ENCODE measurements around the gene USP28.
"Not testable (repeated sequence)": the region's sequence is repeated elsewhere in the genome, so short reads cannot be mapped to it uniquely, and the experiment has no call there.

Gene USP28

DNA sequence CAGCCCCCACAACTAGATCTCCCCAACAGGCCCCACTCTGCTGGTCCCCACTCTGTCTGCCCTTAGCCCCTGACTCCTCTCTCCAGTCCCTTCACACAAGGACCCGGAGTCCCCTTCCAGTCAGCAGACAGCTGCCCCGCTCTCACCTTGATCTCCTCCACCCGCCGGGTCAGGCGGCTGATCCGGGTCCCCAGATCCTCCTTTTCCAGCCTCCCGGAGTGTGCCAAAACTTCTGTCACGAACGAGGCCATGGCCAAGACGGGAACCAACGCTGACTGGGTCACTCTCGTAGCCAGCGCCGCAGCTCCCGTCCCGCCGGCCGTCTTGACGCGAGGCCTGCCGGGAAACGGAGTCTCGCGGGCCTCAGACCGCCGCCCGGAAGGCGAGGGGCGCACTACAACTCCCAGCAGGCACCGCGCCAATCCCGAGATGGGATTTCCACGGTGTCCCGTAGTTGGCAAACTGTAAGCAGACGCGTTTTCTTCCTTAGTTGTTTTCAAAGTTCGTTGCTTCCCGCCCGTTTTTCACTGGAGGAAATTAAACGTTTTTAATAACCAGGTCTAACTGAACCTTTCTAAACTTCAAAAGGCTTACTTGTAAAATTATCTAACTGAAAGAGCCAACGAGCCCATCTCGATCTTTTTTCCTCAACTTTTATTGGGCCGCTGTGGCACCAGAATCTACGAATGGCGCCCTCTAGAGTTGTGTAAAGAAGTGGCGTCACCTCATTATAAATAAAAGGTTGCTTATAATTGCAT, 101.8 kb downstream of the USP28 start, which contains the start of gene ZW10:
TSS of gene ZW10 (minus strand) at position 277 of the 758 bp plus-strand sequence. CDS start at position 251, 26 bp downstream.
- peak; percentile 95 for DNase-seq (ENCODE audit: low spot score)

DNA sequence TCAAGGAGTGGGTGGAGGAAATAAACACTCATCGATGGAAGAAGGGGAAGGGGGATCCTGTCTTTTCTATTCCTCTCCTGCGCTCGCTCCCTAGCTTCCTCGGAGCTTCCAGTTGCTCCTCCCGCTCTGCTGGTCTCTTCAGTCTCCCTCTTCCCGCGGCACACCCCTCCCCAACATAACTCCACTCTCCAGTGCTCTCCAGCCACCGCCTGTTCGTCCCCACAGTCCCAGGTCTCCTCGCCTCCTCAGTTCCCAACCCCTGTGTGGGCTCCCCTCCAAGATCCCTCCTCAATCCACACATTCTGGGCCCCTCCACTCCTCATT, 102.3 kb downstream of the USP28 start:
- DNase-seq (ENCODE audit: low spot score): peak; percentile 33

DNA sequence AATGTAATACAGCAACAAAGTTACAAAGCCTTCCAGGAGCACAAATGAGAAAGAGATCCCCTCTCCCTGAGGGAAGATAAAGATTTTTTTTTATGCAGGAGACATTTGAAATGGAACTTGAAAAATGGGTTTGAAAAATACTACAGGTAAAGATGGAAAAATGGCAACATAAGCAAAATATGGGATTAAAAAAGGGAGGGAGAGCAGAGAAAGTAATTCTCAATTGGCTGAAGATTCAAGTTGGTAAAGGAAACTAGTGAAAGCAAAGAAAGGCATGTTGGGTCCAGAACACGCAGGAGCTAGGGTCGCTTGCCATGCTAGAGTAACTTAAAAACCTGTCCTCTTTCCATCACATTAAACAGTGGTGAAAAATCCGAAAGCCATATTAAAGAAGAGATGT, 103.4 kb downstream of the USP28 start:
- DNase-seq (ENCODE audit: low spot score): no peak

DNA sequence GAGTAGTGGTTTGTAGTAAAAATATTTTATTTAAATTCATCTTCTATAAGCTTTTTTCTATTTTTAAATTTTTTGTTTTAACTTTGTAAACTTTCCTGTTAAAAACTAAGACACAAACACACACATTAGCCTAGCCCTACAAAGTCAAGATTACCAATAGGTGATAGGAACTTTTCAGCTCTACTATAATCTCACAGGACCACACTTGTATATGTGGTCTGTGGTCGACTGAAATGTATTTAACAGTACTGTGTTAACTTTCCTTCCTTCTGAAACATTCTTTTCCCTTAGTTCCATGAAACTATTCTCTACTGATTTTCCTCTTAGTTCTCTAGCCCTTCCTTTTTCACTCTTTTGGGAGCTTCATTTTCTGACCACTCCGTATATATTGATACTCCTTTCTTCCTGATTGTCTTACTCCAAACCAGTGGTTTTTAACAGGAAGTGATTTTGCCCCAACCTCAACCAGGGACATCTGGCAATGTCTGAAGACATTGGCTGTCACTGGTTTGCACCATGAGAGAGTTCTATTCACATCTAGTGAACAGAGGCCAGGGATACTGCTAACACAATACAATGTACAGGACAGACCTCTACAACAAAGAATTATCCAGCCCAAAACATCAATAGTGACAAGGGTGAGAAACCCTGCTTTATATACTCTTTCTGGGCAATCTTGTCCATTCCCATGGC, 110.7 kb downstream of the USP28 start:
- DNase-seq (ENCODE audit: low spot score): no peak

DNA sequence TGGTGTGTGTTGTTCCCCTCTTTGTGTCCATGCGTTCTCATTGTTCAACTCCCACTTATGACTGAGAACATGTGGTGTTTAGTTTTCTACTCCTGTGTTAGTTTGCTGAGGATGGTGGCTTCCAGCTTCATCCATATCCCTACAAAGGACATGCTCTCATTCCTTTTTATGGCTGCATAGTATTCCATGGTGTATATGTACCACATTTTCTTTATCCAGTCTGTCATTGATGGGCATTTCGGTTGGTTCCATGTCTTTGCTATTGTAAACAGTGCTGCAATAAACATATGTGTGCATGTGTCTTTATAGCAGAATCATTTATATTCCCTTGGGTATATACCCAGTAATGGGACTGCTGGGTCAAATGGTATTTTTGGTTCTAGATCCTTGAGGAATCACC, 112.3 kb downstream of the USP28 start:
- DNase-seq (ENCODE audit: low spot score): not testable (repeated sequence)

DNA sequence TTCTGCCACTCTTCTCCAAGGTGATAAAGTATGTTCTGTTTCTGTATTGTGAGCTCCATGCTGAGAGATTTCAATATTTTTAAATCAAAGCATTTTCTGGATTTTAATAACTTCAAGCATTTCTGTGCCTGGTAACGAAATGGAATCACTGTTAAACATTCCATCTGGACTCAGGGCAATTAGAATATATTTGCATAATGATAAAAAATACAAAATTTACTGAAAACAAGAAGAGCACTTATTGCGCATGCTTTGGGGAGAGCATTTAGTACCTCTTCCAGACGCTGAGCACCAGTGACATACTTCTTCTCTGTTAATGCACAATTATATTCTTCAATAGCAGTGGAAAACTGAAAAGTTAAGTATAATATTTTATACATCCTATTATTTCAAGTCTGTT, 115.1 kb downstream of the USP28 start:
- no peak for DNase-seq (ENCODE audit: low spot score)

DNA sequence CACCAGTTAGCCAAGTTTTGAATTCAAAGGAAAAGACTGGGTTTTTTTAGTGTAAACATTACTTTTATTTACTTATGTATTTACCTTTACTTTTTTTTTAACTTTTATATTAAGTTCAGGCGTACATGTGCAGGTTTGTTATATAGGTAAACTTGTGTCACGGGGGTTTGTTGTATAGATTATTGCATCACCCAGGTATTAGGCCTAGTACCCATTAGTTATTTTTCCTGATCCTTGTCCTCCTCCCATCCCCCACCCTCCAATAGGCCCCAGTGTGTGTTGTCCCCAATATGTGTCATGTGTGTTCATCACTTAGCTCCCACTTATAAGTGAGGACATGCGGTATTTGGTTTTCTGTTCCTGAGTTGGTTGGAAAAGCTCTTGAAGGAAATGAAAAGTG, 122.4 kb downstream of the USP28 start:
- no peak for DNase-seq (ENCODE audit: low spot score)
